ENCODE data around the gene SLC38A8.

The SLC38A8 gene

DNA sequence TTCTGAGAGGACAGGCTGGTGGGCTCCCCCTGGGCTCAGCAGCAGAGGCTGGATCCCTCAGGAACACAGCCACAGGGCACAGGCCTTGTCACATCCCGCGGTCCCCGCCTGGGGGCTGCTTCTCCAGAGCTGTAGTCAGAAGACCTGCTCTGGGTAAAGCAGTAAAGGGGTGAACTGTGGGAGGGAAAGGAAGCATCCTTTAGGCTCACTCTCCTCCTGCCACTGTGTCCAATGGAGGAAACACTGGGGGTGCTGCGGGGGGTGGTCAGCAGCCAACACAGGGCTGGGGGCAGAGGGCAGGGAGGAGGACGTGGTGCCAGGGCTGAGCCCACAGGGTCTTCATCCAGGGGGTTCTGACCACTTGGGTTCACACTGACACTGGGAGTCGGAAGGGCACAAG, 5.0 kb upstream of the SLC38A8 start:
- in situ Hi-C loops (cut with HindIII; ENCODE audit: low sequenced_read_pairs): no loop called here
- DNase-seq (ENCODE audit: low read depth): no peak
- TF ChIP-seq, protein P1, sequence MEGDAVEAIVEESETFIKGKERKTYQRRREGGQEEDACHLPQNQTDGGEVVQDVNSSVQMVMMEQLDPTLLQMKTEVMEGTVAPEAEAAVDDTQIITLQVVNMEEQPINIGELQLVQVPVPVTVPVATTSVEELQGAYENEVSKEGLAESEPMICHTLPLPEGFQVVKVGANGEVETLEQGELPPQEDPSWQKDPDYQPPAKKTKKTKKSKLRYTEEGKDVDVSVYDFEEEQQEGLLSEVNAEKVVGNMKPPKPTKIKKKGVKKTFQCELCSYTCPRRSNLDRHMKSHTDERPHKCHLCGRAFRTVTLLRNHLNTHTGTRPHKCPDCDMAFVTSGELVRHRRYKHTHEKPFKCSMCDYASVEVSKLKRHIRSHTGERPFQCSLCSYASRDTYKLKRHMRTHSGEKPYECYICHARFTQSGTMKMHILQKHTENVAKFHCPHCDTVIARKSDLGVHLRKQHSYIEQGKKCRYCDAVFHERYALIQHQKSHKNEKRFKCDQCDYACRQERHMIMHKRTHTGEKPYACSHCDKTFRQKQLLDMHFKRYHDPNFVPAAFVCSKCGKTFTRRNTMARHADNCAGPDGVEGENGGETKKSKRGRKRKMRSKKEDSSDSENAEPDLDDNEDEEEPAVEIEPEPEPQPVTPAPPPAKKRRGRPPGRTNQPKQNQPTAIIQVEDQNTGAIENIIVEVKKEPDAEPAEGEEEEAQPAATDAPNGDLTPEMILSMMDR (IDR thresholded peaks at IDR 0.05; ENCODE audit: low read depth, low read length, missing control alignments): no peak
- no peak overlapping the region for H3K4me3 ChIP-seq (ENCODE audit: low read depth, low read length)

DNA sequence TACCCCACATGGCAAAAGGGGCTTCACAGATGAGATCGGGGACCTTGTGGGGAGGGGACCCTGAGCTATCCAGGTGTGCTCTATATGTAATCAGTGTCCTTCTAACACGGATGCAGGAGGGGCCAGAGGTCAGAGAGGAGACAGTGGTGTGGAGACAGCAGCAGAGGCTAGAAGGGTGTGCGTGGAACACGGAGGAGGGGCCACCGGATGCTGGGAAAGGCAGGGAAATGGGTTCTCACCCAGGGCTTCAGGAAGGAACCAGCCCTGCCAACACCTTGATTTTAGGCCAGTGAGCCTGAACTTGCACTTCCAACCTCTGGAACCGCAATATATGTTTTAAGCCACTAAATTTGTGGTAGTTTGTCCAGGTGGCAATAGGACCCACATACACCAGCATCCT, 4.6 kb upstream of the SLC38A8 start:
- no peak overlapping the region for H3K4me3 ChIP-seq (ENCODE audit: low read depth, low read length)
- DNase-seq (ENCODE audit: low read depth): no peak
- TF ChIP-seq, protein P1 (IDR thresholded peaks at IDR 0.05; ENCODE audit: low read depth, low read length, missing control alignments): no peak
- in situ Hi-C loops (cut with HindIII; ENCODE audit: low sequenced_read_pairs): no loop called here

DNA sequence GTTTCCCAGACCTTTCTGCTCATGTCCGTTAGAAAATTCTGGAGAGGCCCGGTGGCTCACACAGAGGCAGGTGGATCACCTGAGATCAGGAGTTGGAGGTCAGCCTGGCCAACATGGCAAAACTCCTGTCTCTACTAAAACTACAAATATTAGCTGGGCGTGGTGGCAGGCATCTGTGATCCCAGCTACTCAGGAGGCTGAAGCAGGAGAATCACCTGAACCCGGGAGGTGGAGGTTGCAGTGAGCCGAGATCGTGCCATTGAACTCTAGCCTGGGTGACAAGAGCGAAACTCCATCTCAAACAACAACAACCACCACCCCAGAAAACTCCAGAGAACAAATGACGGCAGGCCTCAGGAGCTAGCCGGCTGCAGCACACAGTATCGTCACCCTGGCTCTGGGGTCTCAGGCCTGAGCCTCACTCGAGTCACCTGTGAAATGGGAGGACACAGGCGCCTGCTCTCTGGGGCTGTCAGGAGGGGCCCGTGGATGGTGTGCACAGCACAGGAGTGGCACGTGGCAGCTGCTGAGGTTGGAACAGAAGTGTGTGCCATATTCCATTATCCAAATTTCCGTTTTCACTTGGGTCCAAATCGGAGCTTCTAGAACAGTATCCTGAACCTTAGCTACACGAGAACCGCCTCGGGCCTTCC, 3.3 kb upstream of the SLC38A8 start:
- no peak overlapping the region for H3K4me3 ChIP-seq (ENCODE audit: low read depth, low read length)
- TF ChIP-seq, protein P1 (IDR thresholded peaks at IDR 0.05; ENCODE audit: low read depth, low read length, missing control alignments): no peak
- in situ Hi-C loops (cut with HindIII; ENCODE audit: low sequenced_read_pairs): no loop called here
- DNase-seq (ENCODE audit: low read depth): no peak

DNA sequence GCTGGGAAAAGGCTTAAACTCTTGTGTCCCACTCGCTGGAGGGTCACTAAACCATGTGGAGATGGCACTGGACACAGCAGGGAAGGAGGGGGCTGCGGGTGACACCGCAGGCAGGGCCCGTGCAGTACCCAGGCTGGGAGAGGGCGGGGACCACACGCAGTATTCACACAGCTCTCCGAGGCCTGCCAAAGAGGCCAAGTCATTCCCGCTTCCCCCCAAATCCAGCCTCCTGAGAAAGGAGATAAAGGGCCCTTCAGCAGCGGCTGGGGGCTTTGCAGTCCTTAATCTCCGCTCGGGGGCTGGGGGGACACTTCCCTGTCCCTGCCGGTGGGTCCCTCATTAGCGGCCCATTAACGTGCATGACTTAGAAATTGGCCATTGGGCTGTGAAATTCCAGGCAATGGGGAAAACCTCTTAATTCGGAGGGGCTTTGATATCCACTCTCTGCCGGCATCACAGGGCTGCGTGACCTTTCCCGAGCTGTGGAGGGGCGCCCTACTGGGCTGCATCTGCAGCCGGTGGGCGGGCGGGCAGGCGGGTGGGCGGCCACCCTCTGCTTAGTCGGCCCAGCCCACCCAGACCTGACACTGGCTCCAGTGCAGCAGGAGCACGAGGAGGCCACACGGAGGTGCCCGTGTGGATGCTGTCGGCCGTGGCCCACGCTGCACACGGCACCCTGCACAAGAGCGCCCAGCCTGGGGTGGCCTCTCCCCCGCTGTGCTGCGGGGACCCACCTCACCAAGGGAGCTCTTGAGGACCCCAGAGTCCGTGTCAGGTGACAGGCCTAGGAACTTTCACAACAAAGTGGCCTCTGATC, 2.6 kb upstream of the SLC38A8 start:
- TF ChIP-seq, protein P1 (IDR thresholded peaks at IDR 0.05; ENCODE audit: low read depth, low read length, missing control alignments): no peak
- no peak overlapping the region for H3K4me3 ChIP-seq (ENCODE audit: low read depth, low read length)
- no peak for DNase-seq (ENCODE audit: low read depth)
- in situ Hi-C loops (cut with HindIII; ENCODE audit: low sequenced_read_pairs): no loop called here

DNA sequence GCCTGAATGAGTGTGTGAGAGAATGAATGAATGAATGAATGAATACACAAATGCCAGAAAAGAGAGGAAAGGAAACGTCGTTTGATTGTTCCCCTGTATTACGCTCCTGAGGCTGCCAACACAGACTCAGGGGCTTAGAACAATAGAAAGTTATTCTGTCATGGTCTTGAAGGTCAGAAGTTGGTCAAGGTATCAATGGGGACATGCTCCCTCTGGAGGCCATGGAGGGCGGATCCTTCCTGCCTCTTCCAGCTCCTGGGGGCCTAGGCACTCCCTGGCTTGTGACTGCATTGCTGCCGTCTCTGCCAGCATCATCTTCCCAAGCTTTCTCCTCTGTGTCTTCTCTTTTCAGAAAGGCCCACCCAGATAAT, 1.5 kb upstream of the SLC38A8 start:
- H3K4me3 ChIP-seq (ENCODE audit: low read depth, low read length): no peak overlapping the region
- in situ Hi-C loops (cut with HindIII; ENCODE audit: low sequenced_read_pairs): no loop called here
- TF ChIP-seq, protein P1 (IDR thresholded peaks at IDR 0.05; ENCODE audit: low read depth, low read length, missing control alignments): peak; percentile 43
- DNase-seq (ENCODE audit: low read depth): no peak

DNA sequence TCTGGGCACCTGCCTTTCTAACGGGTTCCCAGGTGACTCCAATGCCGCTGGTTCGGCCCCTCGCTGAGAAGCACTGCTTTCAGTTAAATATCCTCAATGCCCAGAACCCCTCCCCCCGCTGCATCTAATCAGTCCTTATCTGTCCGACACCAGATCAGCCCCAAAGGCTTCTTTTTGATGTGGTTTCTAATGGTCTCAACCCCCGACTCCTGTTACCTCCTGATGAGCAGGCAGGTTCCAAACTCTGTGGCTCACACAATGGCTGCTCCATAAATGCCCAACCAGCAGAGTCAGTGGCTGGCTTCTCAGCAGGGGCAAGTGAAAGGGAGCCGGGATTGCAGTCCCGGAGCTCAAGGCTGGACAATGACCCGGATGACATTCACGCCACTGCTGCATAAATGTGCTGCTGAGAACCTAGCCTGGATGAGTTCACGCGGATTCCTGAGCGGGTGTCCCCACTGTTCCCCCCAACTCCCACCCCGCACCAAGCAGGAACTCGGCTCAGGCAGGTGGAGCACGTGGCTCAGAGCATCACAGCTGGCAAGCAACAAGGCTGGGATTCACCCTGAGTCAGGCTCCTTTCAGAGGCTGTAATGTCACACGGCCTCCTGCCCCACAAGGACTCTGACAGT, 1.0 kb upstream of the SLC38A8 start:
- TF ChIP-seq, protein P1 (IDR thresholded peaks at IDR 0.05; ENCODE audit: low read depth, low read length, missing control alignments): no peak
- no peak for DNase-seq (ENCODE audit: low read depth)
- in situ Hi-C loops (cut with HindIII; ENCODE audit: low sequenced_read_pairs): no loop called here

More for the DNA sequence above, 1.0 kb upstream of the SLC38A8 start:
- no peak overlapping the region for H3K4me3 ChIP-seq (ENCODE audit: low read depth, low read length)
